Stimulated activated CD8-positive, alpha-beta memory T cell treated with anti-CD3 and anti-CD28 coated beads, Interleukin-12 subunit alpha, Interleukin-12 subunit beta, amount 100 ng/mL, for 24 hours (primary cell): ENCODE data around the gene UBR3.
"Not testable (repeated sequence)": the region's sequence is repeated elsewhere in the genome, so short reads cannot be mapped to it uniquely, and the experiment has no call there.

ENCODE experiments used
- DNase-seq: peaks from one replicate; pipeline ENCODE4 v3.0.0-alpha.2; 2020; ENCODE audit errors: extremely low read depth

The UBR3 gene

DNA sequence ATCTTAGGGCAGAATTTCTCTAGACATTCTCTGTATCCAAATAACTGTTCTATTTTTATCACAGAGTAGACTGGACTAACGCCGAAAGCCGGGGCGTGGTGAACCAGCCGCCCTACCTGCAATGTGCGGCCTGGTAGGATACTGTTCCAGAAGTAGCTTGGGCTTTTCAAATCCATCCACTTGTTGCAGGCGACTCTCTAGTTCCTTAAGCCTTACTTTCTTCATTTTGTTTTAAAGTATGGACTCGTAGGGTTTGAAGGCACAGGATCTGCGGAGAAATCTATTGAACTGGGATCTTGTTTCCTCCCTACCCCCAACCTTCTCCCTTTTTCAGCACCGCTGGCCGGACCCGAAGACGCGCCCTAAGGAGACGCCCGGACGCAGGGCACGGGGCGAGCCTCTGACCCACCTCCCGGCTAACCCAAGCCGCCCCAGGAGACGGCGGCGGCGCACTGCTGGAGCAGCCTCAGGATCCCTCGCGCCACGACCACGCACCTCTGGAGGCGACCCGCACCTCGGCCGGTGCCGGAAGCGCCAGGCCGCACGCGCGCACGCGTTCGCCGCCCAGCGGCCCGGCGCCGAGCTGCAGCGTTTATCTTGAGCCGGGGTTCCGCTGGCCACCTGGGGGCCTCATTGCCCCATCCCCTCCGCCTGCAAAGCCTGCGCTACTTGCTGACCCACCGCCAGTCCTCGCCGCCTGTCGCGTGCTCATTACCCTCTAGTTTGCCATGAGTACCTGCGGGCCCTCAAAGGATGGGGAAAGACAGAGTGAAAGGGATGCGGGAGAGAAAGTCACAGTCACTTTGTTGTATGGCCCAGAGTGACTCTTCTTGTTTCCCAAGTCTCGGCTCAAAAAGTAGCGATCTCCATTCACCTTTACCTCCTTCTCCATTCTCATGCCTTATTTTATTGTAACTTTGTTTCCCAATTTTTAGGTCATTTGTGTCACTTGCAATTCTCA lies 2.6 kb upstream of the UBR3 start, which contains the start of gene METTL5:
Gene METTL5 (minus strand): TSS at position 533 of the 961 bp plus-strand sequence. CDS start 308 bp downstream, at position 225.
- DNase-seq: no peak

DNA sequence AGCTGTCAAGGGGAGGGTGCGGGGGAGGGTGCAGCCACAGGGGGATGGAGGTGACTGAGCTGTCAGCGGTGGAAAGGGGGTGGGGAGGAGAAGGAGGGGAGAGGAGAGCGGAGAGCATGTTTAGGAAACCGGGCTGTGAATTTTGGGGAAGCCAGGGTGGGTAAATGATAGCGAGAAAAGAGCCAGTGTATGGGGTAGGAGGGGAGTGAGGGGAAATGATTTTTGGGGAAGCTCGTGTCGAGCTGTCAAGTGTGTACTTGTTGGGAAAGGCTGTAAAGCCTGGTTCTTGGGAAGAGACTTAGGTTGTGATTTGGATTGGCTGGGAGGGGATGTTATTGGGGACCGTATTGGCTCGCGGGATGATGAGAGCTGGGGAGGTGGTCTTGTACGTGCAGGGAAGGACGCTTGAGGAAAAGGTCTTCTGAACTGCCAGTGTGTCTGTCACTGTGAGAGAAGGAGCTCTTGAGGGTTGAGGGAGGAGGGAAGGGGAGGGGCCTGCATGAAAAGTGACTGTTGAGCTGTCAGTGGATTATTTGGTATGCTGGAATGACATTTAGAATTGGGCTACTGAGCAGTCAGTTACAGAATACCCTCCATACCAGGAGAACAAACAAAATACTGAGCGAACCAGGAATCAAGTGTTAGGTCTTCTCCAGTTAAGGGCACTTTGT lies 1.0 kb downstream of the UBR3 start:
- no peak for DNase-seq

DNA sequence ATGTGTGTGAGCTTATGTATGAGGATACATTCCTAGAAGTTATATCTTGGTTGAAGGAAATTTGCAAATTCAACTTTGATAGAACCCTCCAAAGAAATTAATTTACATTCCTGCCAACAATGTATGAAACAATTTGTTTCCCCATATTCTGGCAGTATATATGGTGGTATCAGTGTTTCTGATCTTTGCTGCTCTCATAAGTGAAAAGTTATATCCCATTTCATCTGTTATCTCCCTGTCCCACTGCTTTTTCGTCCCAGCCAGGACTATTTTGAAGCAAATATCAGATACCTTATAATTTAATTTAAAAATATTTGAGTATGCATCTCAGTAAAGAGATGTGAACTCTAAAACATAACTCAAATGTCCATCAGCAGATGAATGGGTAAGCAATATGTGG lies 7.1 kb downstream of the UBR3 start:
- DNase-seq: no peak

DNA sequence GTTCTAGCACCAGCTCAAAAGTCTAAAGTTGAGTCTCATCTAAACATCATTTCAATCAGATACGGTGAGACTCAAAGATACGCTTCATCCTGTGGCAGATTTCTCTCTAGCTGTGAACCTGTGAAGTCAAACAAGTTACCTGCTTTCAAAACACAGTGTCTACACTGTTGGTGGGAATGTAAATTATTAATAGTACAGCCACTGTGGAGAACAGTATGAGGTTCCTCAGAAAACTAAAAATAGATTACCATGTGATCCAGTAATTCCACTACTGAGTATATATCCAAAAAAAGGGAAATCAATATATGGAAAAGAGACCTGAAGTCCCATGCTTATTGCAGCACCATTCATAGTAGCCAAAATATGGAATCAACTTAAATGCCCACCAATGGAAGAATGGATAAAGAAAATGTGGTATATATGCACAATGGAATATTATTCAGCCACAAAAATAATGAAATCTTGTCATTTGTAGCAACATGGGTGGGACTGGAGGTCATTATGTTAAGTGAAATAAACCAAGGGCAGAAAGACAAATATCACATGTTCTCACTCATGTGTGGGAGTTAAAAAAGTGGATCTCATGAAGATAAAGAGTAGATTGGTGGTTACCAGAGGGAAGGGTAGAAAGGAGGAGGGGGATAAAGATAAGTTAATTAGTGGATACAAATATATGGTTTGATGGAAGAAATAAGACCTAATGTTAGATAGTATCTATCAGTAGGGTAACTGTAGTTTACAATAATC lies 11.7 kb downstream of the UBR3 start:
- no peak for DNase-seq

DNA sequence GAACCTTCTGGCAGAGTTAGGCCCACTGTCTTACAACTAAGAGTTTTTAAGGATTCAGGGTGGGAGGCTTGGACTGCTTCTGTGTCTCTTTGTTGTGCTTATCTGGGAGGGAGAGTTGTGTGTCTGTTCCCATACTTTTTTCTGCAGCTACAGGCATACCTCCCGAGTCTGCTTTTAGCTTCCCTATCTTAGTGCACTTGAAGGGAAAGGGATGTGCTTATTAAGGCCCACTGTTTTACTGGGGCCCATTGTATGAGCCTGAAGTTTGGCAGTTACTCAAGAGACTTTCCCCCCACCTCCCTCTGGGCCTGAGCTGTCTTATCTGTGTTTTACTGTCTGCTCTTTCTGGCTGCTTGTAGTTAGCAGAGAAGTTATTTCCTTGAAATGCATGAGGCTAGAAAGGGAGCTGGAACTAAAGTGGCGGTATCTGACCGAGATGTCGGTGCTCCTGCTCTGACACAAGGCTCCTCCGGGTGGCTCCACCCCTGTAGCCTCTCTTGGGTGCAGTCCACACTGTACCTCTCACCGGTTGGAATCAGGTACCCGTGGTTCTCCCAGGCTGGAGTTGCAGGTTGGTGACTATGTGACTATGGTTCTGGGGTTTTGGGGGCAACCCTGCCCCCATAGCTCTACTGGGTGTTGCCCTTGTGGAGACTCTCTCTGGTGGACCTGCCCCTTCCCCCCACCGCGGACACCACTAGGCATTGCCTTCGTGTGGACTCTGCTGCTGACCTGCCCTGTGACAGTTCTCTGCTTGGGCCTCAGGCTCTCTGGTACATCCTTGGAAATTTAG lies 12.9 kb downstream of the UBR3 start:
- DNase-seq: no peak

DNA sequence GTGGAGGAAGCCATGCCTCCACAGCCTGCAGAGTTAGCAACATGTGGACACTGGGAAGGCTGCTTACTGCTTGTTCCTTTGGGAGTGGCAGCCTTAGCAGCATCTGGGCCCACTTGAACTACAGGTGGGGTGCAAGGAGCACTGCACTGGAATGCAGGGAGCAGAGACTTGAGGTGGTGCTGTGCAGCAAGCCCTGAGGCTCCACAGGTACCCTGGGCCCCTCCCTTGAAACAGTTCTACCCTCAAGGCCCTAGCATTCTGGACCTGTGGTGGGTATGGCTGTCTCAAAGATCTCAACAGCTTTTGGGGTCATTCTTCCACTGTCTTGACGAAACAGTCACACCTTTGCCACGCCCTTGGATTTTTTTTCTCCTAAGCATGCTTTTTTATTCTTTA lies 13.5 kb downstream of the UBR3 start:
- DNase-seq: no peak

DNA sequence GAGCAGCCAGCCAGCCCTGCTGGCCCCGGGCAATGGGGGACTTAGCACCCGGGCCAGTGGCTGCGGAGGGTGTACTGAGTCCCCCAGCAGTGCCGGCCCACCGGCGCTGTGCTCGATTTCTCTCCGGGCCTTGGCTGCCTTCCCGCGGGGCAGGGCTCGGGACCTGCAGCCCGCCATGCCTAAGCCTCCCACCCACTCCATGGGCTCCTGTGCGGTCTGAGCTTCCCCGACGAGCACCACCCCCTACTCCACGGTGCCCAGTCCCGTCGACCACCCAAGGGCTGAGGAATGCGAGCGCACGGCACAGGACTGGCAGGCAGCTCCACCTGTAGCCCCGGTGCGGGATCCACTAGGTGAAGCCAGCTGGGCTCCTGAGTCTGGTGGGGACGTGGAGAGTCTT lies 14.4 kb downstream of the UBR3 start:
- DNase-seq: not testable (repeated sequence)

DNA sequence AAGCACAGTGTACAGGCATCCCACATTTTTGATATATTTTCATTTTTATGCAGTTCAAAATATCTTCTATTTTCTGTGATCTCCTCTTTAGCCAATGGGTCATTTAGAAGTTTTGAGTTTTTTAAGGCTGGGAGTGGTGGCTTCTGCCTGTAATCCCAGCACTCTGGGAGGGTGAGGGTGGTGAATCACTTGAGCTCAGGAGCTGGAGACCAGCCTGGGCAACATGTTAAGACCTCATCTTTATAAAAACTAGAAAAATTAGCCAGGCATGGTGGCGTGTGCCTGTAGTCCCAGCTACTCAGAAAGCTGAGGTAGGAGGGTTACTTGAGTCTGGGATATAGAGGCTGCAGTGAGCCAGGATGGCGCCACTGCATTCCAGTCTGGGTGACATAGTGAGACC lies 17.8 kb downstream of the UBR3 start:
- DNase-seq: no peak

DNA sequence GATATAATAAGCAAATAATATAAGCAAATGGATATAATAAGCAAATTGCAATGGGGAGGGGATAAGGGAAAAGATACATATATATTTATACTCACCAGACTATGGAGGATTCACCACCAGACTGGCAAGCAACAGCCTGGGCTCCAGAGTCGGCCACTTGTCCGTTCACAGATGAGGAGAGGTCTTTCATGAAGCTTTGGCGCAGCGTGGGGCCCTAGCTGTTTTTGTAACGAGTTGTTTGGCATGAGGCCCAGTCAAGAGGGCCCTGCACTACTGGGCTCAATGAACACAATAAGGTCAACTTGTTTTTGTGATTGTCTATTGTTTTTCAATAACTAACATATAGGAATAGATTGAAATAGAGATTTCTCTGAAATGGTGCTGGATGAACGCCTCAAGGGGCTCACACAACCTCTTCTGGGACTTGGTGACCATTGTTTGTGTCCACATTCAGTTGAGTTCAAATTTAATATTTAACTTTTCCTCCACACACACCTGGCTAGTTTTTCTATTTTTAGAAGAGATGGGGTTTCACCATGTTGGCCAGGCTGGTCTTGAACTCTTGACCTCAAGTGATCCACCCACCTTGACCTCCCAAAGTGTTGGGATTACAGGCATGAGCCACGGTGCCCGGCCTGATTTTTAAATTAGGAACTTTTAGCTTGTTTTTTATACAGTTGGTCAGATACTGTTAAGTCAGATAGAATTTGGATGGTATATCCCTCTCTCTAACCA lies 21.9 kb downstream of the UBR3 start:
- not testable (repeated sequence) for DNase-seq

DNA sequence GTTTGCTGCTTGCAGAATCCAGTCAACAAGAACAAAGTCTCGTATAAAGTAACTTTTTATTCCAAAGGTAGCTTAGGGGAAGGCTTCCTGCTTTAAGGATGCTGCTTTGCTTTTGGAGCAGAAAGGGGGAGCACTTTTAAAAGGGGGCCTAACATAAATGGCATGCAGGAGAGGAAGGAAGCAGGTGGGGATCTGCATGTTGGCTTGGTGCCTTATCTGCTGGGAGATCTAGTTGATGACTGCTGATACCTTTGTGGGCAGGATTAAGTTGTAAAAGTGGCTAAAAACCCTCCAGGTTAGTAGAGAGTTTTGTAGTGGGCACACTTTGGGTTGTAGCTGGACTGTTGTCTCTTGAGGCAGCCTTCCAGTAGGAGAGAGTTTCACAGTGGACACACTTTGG lies 22.5 kb downstream of the UBR3 start:
- no peak for DNase-seq

DNA sequence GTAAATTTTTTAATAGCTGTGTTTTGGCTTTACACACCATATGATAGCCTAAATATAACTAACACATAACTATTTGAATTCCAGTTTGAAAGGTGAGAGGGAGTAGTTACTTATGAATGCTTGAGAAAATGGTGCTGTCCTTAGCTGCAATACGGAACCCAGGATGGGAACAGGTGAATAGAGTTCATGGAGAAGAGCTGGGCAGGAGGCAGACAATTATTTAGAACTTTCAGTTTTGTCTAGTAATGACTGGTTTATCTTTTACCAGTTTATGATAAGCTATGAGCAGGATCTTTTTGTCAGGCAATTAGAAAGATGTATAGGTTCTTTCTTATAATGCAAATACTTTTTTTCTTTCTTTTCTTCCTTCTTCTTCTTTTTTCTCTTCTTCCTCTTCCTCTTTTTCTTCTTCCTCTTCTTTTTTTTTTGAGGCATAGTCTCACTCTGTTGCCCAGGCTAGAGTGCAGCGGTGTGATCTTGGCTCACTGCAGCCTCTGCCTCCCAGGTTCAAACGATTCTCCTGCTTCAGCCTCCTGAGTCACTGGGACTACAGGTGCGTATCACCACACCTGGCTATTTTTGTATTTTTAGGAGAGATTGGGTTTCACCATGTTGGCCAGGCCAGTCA lies 25.9 kb downstream of the UBR3 start:
- no peak for DNase-seq

DNA sequence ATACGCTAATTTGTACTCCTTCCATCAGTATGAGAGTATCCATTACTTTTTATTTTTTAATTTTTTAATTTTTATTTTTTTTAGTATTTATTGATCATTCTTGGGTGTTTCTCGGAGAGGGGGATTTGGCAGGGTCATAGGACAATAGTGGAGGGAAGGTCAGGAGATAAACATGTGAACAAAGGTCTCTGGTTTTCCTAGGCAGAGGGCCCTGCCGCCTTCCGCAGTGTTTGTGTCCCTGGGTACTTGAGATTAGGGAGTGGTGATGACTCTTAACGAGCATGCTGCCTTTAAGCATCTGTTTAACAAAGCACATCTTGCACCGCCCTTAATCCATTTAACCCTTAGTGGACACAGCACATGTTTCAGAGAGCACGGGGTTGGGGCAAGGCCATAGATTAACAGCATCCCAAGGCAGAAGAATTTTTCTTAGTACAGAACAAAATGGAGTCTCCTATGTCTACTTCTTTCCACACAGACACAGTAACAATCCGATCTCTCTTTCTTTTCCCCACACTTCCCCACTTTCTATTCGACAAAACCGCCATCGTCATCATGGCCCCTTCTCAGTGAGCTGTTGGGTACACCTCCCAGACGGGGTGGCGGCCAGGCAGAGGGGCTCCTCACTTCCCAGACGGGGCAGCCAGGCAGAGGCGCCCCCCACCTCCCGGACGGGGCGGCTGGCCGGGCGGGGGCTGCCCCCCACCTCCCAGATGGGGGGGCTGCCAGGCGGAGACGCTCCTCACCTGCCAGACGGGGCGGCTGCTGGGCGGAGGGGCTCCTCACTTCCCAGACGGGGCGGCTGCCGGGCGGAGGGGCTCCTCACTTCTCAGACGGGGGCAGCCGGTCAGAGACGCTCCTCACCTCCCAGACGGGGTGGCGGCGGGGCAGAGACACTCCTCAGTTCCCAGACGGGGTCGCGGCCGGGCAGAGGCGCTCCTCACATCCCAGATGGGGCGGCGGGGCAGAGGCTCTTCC lies 28.3 kb downstream of the UBR3 start:
- DNase-seq: not testable (repeated sequence)

DNA sequence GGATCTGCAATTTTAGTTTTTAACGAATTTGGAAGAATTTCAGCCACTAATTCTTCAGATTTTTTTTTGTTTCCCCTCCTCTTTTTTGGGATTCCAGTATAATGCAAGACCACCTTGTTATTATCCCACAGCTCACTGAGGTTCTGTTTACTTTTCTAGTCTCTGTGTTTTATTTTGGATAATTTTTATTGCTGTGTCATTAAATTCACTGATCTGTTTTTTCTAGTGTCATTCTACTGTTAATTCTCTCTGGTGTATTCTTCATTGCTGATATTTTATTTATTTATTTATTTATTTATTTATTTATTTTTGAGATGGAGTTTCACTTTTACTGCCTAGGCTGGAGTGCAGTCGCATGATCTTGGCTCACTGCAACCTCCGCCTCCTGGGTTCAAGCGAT lies 32.2 kb downstream of the UBR3 start:
- DNase-seq: no peak

DNA sequence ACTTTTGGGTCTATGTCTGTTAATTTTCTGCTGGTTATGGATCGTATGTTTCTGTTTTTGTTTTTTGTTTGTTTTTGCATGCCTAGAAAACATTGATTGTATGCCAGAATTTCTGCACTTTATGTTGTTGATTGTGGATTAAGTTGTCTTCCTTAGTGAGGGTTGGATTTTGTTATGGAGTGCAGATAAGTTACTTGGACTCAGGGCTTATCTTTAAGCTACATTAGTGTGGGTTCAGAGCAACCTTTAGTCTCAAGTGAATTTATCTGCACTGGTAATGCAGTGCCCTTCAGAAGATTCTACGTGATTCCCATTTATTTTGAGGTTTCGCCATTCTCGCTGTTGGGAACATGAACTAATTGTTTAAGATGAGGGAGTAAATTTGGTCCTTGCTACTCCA lies 32.9 kb downstream of the UBR3 start:
- no peak for DNase-seq

DNA sequence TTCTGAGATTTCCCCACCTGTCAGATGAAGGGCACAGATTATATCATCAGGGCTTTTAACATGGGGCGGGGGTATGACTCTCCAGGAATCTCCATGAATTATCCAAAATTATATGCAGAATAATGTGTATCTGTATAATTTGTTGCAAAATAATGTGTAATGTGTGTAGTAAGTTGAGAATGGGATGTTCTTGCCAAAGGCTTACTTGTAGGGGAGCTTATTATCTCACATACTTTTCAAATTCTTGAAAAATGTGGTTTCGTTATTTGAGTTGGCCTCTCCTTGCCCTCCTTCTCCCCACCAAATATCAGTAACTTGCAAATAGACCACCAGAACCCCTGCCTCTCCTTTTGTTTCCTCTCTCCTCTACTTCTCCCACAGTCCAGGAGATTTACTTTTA lies 35.6 kb downstream of the UBR3 start:
- DNase-seq: no peak

DNA sequence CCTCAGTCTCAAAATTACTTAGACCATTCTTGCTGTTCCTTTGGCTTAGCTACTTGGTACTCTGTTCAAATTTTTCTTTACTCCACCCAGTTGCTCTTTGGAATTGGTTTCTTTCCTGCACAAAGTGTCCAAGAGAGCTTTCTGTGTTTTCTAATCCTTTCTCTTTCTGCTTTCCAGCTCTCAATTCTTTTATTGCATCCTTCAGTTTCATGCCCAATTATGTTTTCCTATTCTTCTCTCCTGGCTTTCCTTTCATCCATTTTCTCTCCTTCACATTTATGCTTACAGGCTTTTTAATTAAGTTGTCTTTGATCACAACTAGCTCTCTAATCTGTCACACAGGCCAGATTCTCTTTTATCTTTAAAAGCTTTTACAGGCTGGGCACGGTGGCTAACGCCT lies 38.2 kb downstream of the UBR3 start:
- DNase-seq: no peak

DNA sequence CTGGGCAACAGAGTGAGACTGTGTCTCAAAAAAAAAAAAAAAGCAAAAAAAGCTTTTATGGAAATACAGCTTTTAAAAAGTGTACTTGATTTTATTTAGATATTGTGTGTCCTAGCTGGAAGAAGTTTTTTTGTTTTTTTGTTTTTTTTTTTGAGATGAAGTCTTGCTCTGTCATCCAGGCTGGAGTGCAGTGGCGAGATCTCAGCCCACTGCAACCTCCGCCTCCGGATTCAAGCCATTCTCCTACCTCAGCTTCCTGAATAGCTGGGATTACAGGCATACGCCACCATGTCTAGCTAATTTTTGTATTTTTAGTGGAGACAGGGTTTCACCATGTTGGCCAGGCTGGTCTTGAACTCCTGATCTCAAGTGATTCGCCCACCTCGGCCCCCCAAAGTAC lies 39.0 kb downstream of the UBR3 start:
- not testable (repeated sequence) for DNase-seq

DNA sequence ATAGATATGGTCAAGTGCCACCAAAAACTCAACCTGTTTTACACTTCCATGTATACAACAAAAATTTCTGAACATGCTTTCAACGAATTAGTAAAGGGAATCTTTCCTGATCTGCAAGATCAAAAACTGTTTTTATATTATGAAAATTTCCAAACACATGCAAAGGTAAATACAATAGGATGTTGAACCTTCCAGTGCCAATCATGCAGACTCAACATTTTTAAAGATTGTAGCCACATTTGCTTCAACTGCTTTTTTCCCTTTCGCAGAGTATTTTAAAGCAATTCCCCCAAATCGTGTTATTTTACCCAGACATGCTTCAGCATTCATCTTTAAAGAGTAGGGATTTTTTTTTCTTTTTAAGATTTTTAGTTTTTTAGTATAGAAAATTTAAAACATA lies 40.3 kb downstream of the UBR3 start:
- DNase-seq: no peak

DNA sequence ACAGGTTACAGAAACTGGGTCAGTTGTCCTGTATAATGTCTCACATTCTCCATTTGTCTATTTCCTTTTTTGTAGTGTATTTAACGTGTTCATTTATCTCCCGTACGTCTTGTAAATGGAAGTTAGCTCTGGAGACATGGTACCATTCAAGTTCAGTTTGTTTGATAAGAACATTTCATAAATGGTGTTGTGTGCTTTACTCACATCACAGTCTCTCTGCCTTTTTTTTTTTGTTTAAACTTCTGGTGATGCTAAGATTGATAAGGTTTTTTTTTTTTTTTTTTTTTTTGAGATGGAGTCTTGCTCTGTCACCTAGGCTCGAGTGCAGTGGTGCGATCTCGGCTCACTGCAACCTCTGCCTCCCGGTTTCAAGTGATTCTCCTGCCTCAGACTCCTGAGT lies 41.7 kb downstream of the UBR3 start:
- no peak for DNase-seq
